ENCODE measurements around the gene IL10RA.
A peak's percentile ranks its signal among the peaks of the same experiment; 100 is the strongest.
"Not testable (repeated sequence)": the region's sequence is repeated elsewhere in the genome, so short reads cannot be mapped to it uniquely, and the experiment has no call there.

IL10RA gene

GRCh38 chr11:118002010-118002540, 15.9 kb downstream of the IL10RA start:
- DNase-seq = no peak
- in situ Hi-C loops (cut with HindIII; ENCODE audit: low pct_ligation_motif_present, low pct_unique_long_range_greater_than_20kb, low sequenced_read_pairs) = no loop called here

GRCh38 chr11:118002541-118003423, 16.6 kb downstream of the IL10RA start:
- DNase-seq = no peak
- in situ Hi-C loops (cut with HindIII; ENCODE audit: low pct_ligation_motif_present, low pct_unique_long_range_greater_than_20kb, low sequenced_read_pairs) = no loop called here

DNA sequence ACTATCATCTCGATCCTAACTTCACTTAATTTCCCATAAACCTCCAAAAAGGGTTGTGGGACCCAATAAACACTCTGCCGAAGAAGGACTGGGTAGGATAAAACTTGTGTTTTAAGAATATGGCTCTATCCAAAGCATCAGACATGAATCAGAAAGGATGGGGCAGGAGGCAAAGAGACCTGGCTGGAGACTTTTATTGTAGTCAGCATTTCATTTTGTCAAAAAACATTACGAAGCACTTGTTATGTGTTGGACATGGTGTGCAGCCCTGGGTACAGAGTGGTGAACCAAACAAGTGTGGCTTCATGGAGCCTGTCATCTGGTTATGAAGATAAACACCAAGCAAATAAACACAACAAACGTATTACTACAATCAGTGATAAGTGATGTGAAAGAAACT, 17.3 kb downstream of the IL10RA start:
- in situ Hi-C loops (cut with HindIII; ENCODE audit: low pct_ligation_motif_present, low pct_unique_long_range_greater_than_20kb, low sequenced_read_pairs) = no loop called here
- DNase-seq = no peak

GRCh38 chr11:118004543-118005223, 18.5 kb downstream of the IL10RA start:
- no peak for DNase-seq
- in situ Hi-C loops (cut with HindIII; ENCODE audit: low pct_ligation_motif_present, low pct_unique_long_range_greater_than_20kb, low sequenced_read_pairs) = no loop called here

- in situ Hi-C loops (cut with HindIII; ENCODE audit: low pct_ligation_motif_present, low pct_unique_long_range_greater_than_20kb, low sequenced_read_pairs) = no loop called here
- no peak for DNase-seq
Measured at GRCh38 chr11:118005224-118006152, 19.3 kb downstream of the IL10RA start.

DNA sequence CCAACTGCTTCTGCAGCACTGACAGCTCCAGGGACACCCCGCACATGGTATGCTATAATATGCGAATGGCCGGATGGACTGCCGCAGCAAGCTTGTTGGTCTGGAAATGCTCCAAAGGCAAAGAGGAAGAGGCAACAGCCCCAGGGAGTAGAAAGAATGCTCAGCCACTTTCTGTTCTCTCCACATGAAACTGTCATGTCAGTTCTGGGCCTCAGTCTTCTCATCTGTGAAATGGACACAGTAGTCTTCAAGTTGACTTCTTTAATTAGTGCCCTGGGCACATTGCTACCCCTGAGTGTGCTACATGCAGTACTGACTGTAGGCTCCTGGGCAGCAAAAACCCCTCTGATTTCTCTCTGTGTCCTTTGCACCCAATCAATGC, 19.9 kb downstream of the IL10RA start:
- DNase-seq = no peak
- in situ Hi-C loops (cut with HindIII; ENCODE audit: low pct_ligation_motif_present, low pct_unique_long_range_greater_than_20kb, low sequenced_read_pairs) = no loop called here

GRCh38 chr11:118007040-118007439, 20.8 kb downstream of the IL10RA start:
- DNase-seq = no peak
- in situ Hi-C loops (cut with HindIII; ENCODE audit: low pct_ligation_motif_present, low pct_unique_long_range_greater_than_20kb, low sequenced_read_pairs) = no loop called here

GRCh38 chr11:118007563-118008270, 21.5 kb downstream of the IL10RA start:
- in situ Hi-C loops (cut with HindIII; ENCODE audit: low pct_ligation_motif_present, low pct_unique_long_range_greater_than_20kb, low sequenced_read_pairs); DNase-seq: not testable (repeated sequence)

DNA sequence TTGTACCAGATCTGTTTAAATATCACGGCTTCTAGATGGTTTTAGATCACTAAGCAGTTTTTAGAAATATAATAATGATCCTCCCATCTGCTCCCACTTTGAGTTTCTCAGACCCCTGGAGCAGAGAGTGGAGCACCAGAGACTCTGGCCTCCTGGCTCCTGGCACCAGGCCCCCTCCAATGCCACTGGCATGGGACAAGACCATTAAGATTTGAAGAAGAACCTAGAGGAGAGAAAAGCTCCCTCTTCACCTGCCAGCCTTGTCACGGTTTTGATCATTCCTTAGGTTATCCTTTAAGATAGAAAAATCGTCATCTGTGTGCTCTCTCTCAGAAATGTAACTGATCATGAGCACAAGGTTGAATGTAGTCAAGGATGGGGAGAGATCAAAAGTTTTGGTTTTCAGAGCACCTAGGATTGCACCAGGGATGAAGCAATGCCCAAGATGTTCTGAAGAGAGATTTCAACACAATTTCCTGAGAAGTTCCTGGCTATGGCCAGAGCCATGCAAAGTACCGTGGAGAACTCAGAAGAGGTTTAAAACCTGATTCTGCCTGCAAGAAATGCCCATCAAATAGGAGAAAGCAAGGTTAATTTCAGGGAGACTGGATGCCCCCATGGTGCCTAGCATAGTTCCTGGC, 22.2 kb downstream of the IL10RA start:
- in situ Hi-C loops (cut with HindIII; ENCODE audit: low pct_ligation_motif_present, low pct_unique_long_range_greater_than_20kb, low sequenced_read_pairs) = no loop called here
- no peak for DNase-seq

GRCh38 chr11:118009864-118010737, 23.9 kb downstream of the IL10RA start:
- in situ Hi-C loops (cut with HindIII; ENCODE audit: low pct_ligation_motif_present, low pct_unique_long_range_greater_than_20kb, low sequenced_read_pairs) = no loop called here
- DNase-seq = no peak

- no peak for DNase-seq
- in situ Hi-C loops (cut with HindIII; ENCODE audit: low pct_ligation_motif_present, low pct_unique_long_range_greater_than_20kb, low sequenced_read_pairs) = no loop called here
Measured at GRCh38 chr11:118010738-118011461, 24.7 kb downstream of the IL10RA start.

GRCh38 chr11:118012083-118012669, 26.0 kb downstream of the IL10RA start:
- peak; percentile 47 for DNase-seq
- in situ Hi-C loops (cut with HindIII; ENCODE audit: low pct_ligation_motif_present, low pct_unique_long_range_greater_than_20kb, low sequenced_read_pairs) = no loop called here

- in situ Hi-C loops (cut with HindIII; ENCODE audit: low pct_ligation_motif_present, low pct_unique_long_range_greater_than_20kb, low sequenced_read_pairs) = no loop called here
- DNase-seq = no peak
Measured at GRCh38 chr11:118014022-118014421, 27.8 kb downstream of the IL10RA start.

DNA sequence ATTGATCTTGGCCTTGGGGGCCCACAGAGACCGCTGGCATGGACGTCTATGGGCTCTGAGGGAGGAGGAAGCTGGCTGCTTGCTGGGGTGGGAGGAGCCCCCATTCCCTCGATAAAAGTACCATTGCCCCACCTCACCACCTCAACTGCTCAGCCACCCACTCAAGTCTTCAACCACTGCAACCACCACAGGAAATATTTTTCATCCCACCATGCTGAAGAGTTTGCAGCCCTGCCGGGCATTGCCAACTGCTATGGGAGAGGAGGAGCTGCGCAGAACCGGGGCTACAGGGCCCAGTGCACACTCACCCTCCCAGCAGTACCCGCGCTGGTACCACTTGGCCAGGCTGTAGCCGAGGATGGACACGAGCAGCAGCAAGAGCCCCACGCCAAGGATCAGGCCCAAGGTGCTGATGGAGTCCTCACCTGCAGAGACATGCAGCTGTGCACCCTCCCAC, 29.2 kb downstream of the IL10RA start:
- DNase-seq = no peak
- in situ Hi-C loops (cut with HindIII; ENCODE audit: low pct_ligation_motif_present, low pct_unique_long_range_greater_than_20kb, low sequenced_read_pairs) = no loop called here

- no peak for DNase-seq
- in situ Hi-C loops (cut with HindIII; ENCODE audit: low pct_ligation_motif_present, low pct_unique_long_range_greater_than_20kb, low sequenced_read_pairs) = no loop called here
Measured at GRCh38 chr11:118016104-118016503, 29.9 kb downstream of the IL10RA start.

- DNase-seq = no peak
- in situ Hi-C loops (cut with HindIII; ENCODE audit: low pct_ligation_motif_present, low pct_unique_long_range_greater_than_20kb, low sequenced_read_pairs) = no loop called here
Measured at GRCh38 chr11:118017111-118017510, 30.9 kb downstream of the IL10RA start.
